Putamen (tissue), 1 donor: ENCODE measurements around the gene SLC35D2.
"Not testable (repeated sequence)": the region's sequence is repeated elsewhere in the genome, so short reads cannot be mapped to it uniquely, and the experiment has no call there.

ENCODE experiments used
- DNase-seq: peaks from one replicate; pipeline ENCODE4 v3.0.0-alpha.2; 2016; ENCODE audit warnings: low spot score

The SLC35D2 gene

GRCh38 chr9:96400132-96400910, 16.8 kb upstream of the SLC35D2 start:
- DNase-seq: no peak

- no peak for DNase-seq
Observed at GRCh38 chr9:96399325-96399633, 15.8 kb upstream of the SLC35D2 start.

- no peak for DNase-seq
Observed at GRCh38 chr9:96398582-96399324, 15.2 kb upstream of the SLC35D2 start.

- no peak for DNase-seq
Observed at GRCh38 chr9:96395964-96396363, 12.5 kb upstream of the SLC35D2 start.

GRCh38 chr9:96394832-96395496, 11.5 kb upstream of the SLC35D2 start:
- DNase-seq: no peak

- no peak for DNase-seq
Observed at GRCh38 chr9:96392263-96392662, 8.8 kb upstream of the SLC35D2 start.

GRCh38 chr9:96391021-96391765, 7.7 kb upstream of the SLC35D2 start:
- no peak for DNase-seq

- DNase-seq: no peak
Observed at GRCh38 chr9:96388144-96388543, 4.6 kb upstream of the SLC35D2 start.

GRCh38 chr9:96386157-96386556, 2.6 kb upstream of the SLC35D2 start:
- no peak for DNase-seq

GRCh38 chr9:96382839-96383164, 709 bp downstream of the SLC35D2 start:
- DNase-seq: peak; percentile 26

- DNase-seq: no peak
Observed at GRCh38 chr9:96382175-96382574, 1.3 kb downstream of the SLC35D2 start.

- no peak for DNase-seq
Observed at GRCh38 chr9:96381696-96382095, 1.8 kb downstream of the SLC35D2 start.

GRCh38 chr9:96381125-96381524, 2.4 kb downstream of the SLC35D2 start:
- no peak for DNase-seq

GRCh38 chr9:96379461-96379860, 4.0 kb downstream of the SLC35D2 start:
- DNase-seq: no peak

GRCh38 chr9:96378187-96378586, 5.3 kb downstream of the SLC35D2 start:
- DNase-seq: no peak

GRCh38 chr9:96376891-96377874, 6.3 kb downstream of the SLC35D2 start:
- DNase-seq: no peak

GRCh38 chr9:96375507-96375906, 8.0 kb downstream of the SLC35D2 start:
- DNase-seq: not testable (repeated sequence)

GRCh38 chr9:96367943-96368342, 15.6 kb downstream of the SLC35D2 start:
- no peak for DNase-seq

- no peak for DNase-seq
Observed at GRCh38 chr9:96363175-96363967, 20.1 kb downstream of the SLC35D2 start.

GRCh38 chr9:96362119-96362518, 21.4 kb downstream of the SLC35D2 start:
- DNase-seq: not testable (repeated sequence)
